Gastrocnemius medialis (tissue), 4 donors: ENCODE data around the gene SMOC2. TPM values are rescaled to one million over a fixed set of nuclear protein-coding genes. Genes with fewer than 3 reads are reported as not detected.

Experiments
- ATAC-seq, 2 donors: fragments of 150-250 bp; one replicate each; pipeline ENCODE4 v1.9.1; 2016
- DNase-seq, 2 donors: peaks; one replicate each; pipeline ENCODE4 v3.0.0-alpha.2; 2019
- H3K27ac ChIP-seq, 4 donors: fragments of 200-600 bp; sonication (generic); 1 replicate in 1 of 4; 2 replicates in 3 of 4; pipeline ENCODE4 v1.5.1; 2016 to 2018; ENCODE audit warnings: mild to moderate bottlenecking in 2 of 4, moderate library complexity in 1 of 4
- H3K27me3 ChIP-seq, 3 donors: fragments of 200-600 bp; sonication (generic) in 2 of 3; 1 replicate in 1 of 3; 2 replicates in 2 of 3; pipeline versions ENCODE4 v1.5.1 to v1.6.0; 2016 to 2019; ENCODE audit warnings: mild to moderate bottlenecking in 1 of 3, moderate library complexity in 1 of 3
- H3K36me3 ChIP-seq, 2 donors: fragments of 200-600 bp; sonication (generic) in 1 of 2; one replicate each; pipeline ENCODE4 v1.5.1; 2017 to 2018
- H3K4me1 ChIP-seq, 2 donors: fragments of 200-600 bp; sonication (generic) in 1 of 2; one replicate each; pipeline ENCODE4 v1.5.1; 2016 to 2017; ENCODE audit warnings: mild to moderate bottlenecking in 2 of 2
- H3K4me3 ChIP-seq, 4 donors: fragments of 200-600 bp; sonication (generic) in 3 of 4; 1 replicate in 1 of 4; 2 replicates in 3 of 4; pipeline ENCODE4 v1.5.1; 2016 to 2019; ENCODE audit warnings: mild to moderate bottlenecking in 2 of 4
- H3K9me3 ChIP-seq, 3 donors: fragments of 200-600 bp; sonication (generic) in 2 of 3; 1 replicate in 1 of 3; 2 replicates in 2 of 3; pipeline ENCODE4 v1.5.1; 2016 to 2019
- POLR2A ChIP-seq, 2 donors: fragments of 450-650 bp; IDR thresholded peaks; one replicate each; pipeline ENCODE4 v1.6.1; 2017; ENCODE audit warnings: antibody characterized with exemption in 2 of 2, mild to moderate bottlenecking in 2 of 2, moderate library complexity in 2 of 2
- in situ Hi-C, 4 donors: fragments of 200-750 bp; cut with MboI; loops; one replicate each; pipeline versions ENCODE4 v1.15.0 to v1.8.0; 2017; ENCODE audit warnings: low sequenced_read_pairs in 4 of 4
- intact Hi-C: fragments of 100-400 bp; cut with DNase I; formaldehyde crosslinking; loops from one replicate; pipeline ENCODE4 v1.15.1; 2023; ENCODE audit warnings: low total_unique reads
- total RNA-seq, 4 donors: library from RNA; depleted of rRNA; stranded (reverse); fragments of >200 nt; gene quantifications; one replicate each; pipeline versions ENCODE4 v1.1.0 to v1.2.3, GENCODE V29; 2016
- TF ChIP-seq, protein P1 (sequence below), 5 experiments: fragments of 450-650 bp in 3 of 5; fragments of 200-600 bp in 2 of 5; sonication (generic) in 2 of 5; IDR thresholded peaks in 4 of 5; conservative IDR thresholded peaks in 1 of 5; 1 replicate in 4 of 5; 2 replicates in 1 of 5; pipeline ENCODE4 v1.5.1; 2016 to 2019; ENCODE audit warnings: antibody characterized with exemption in 5 of 5, mild to moderate bottlenecking in 3 of 5, moderate library complexity in 3 of 5

Gene SMOC2
- total RNA-seq, 4 donors from 2014 or later: 7.2 to 34.4 (median 16.5) TPM

DNA sequence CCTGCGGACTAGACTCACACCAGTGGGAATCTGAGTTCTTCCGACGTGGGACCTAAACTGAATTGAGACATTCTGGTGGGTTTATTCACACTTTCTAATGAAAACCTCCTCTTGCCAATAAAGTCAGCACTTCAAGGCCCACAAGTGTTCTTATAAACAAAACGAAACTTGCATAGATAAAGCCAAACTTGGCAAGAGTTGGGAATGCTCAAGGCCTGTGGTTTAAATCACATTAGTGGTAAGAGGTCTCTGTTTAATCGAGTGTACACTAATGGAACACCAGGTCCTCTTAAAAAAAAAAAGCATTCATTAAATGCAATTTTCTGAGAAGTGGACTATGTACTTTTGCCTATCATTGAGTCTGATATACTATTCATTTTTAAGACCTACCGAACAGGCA, 143.3 kb downstream of the SMOC2 start:
- intact Hi-C loops (no loop called here), in situ Hi-C loops (no loop called here)
- no peak overlapping the region for H3K4me3 ChIP-seq
- DNase-seq (no peak), ATAC-seq (no peak)
- no peaks in the 10 kb centered on the region for H3K4me1 ChIP-seq
- H3K27me3 ChIP-seq: peaks cover 0 to 5% (median 0%) of the 10 kb centered on the region in 3 donors
- no peaks in the 10 kb centered on the region for H3K36me3 ChIP-seq
- TF ChIP-seq POLR2A (IDR thresholded peaks at IDR 0.05): no peak
- TF ChIP-seq, protein P1, sequence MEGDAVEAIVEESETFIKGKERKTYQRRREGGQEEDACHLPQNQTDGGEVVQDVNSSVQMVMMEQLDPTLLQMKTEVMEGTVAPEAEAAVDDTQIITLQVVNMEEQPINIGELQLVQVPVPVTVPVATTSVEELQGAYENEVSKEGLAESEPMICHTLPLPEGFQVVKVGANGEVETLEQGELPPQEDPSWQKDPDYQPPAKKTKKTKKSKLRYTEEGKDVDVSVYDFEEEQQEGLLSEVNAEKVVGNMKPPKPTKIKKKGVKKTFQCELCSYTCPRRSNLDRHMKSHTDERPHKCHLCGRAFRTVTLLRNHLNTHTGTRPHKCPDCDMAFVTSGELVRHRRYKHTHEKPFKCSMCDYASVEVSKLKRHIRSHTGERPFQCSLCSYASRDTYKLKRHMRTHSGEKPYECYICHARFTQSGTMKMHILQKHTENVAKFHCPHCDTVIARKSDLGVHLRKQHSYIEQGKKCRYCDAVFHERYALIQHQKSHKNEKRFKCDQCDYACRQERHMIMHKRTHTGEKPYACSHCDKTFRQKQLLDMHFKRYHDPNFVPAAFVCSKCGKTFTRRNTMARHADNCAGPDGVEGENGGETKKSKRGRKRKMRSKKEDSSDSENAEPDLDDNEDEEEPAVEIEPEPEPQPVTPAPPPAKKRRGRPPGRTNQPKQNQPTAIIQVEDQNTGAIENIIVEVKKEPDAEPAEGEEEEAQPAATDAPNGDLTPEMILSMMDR (IDR thresholded peaks at IDR 0.05 in 4 of 5, conservative IDR thresholded peaks at IDR 0.05 in 1 of 5): no peak
- H3K27ac ChIP-seq: no peak overlapping the region
- H3K9me3 ChIP-seq: no peaks in the 10 kb centered on the region

DNA sequence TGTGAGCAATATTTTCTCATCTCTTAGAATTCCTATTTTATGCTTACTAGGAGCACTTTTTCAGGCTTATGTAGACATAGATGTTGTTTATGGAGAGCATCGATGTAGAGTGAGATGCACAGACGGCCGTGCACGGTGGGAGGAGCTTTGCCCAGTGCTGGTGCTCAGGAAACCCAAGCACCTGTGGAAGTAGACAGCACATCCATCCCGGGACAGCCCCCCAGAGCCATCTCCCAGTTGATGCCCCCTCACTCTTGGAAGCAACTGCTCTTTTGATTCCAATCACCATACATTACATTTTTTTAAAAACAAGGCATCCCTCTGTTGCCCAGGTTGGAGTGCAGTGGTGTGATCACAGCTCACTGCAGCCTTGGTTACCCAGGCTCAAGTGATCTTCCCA, 143.7 kb downstream of the SMOC2 start:
- DNase-seq: no peak
- no peaks in the 10 kb centered on the region for H3K9me3 ChIP-seq
- peaks cover 0 to 5% (median 0%) of the 10 kb centered on the region in 3 donors for H3K27me3 ChIP-seq
- no peak for ATAC-seq
- H3K4me3 ChIP-seq: no peak overlapping the region
- no peaks in the 10 kb centered on the region for H3K36me3 ChIP-seq
- TF ChIP-seq, protein P1 (IDR thresholded peaks at IDR 0.05 in 4 of 5, conservative IDR thresholded peaks at IDR 0.05 in 1 of 5): no peak
- TF ChIP-seq POLR2A (IDR thresholded peaks at IDR 0.05): no peak
- intact Hi-C loops: no loop called here
- H3K27ac ChIP-seq: no peak overlapping the region
- no peaks in the 10 kb centered on the region for H3K4me1 ChIP-seq
- in situ Hi-C loops: no loop called here

DNA sequence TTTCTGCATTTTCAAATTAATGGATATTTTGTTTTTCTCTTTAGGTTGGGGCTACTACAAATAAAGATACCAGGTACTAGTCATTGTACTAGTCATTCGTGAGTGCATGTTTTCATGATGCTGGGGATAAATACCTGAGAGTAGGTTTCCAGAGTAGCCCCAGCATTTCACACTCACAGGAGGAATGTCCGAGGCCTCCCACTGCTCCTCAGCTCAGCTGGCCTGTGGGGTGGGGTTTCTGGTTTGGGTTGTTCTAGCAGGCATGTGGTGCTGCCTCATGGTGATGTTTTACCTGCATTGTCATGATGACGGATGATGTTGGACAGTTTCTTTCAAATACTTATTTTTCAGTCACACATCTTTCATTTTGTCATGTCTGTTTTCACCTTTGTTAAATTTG, 144.5 kb downstream of the SMOC2 start:
- no peak overlapping the region for H3K4me3 ChIP-seq
- H3K27me3 ChIP-seq: peaks cover 0 to 5% (median 0%) of the 10 kb centered on the region in 3 donors
- intact Hi-C loops: no loop called here
- no peaks in the 10 kb centered on the region for H3K4me1 ChIP-seq
- no peaks in the 10 kb centered on the region for H3K9me3 ChIP-seq
- no peak for DNase-seq
- no peak overlapping the region for H3K27ac ChIP-seq
- in situ Hi-C loops: no loop called here
- H3K36me3 ChIP-seq: no peaks in the 10 kb centered on the region
- no peak for ATAC-seq
- TF ChIP-seq POLR2A (IDR thresholded peaks at IDR 0.05): no peak
- TF ChIP-seq, protein P1 (IDR thresholded peaks at IDR 0.05 in 4 of 5, conservative IDR thresholded peaks at IDR 0.05 in 1 of 5): no peak

DNA sequence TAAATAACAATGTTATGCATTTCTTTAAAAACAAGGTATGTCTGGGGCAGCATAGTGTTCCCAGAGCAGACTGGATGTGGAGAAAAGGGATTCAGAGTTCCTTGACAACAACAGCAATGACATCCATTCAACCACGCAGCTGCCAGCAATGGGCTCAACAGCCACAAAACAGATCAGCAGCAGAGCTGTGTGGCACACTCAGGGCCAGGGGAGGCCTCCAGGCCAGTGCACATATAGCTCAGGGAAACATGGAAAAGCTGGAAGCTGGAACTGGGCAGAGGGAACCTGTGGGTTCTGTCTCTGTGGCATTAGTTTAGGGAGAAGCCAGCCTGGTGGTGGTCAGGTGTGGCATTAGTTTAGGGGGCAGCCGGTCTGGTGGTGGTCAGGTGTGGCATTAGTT, 148.3 kb downstream of the SMOC2 start:
- ATAC-seq: no peak
- Histone ChIP-seq H3K27me3 (peaks cover 0 to 2% (median 0%) of the 10 kb centered on the region in 3 donors), H3K27ac (no peak overlapping the region), H3K4me1 (no peaks in the 10 kb centered on the region), H3K4me3 (no peak overlapping the region), H3K36me3 (no peaks in the 10 kb centered on the region), H3K9me3 (no peaks in the 10 kb centered on the region)
- no peak for DNase-seq
- intact Hi-C loops (no loop called here), in situ Hi-C loops (no loop called here)
- TF ChIP-seq POLR2A (IDR thresholded peaks at IDR 0.05): no peak
- TF ChIP-seq, protein P1 (IDR thresholded peaks at IDR 0.05 in 4 of 5, conservative IDR thresholded peaks at IDR 0.05 in 1 of 5): no peak

DNA sequence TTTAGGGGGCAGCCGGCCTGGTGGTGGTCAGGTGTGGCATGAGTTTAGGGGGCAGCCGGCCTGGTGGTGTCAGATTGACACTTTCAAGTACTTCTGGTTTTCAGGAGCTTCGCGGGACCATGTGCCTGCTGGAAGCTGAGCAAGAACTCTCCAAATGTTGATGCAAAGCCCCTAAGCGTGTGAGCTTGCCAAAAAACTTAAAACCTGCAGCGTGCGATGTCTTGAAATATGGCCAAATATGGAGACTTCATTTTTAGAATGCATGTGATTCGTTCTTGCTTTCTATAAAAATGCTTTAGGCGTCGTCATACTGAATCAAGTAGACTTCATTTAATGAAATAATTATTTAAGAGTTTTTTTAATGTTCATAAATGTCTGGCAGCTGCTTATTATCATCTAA, 149.4 kb downstream of the SMOC2 start:
- H3K27me3 ChIP-seq: peaks cover 0 to under 1% (median 0%) of the 10 kb centered on the region in 3 donors
- no peaks in the 10 kb centered on the region for H3K4me1 ChIP-seq
- ATAC-seq: no peak
- no peaks in the 10 kb centered on the region for H3K9me3 ChIP-seq
- DNase-seq: no peak
- in situ Hi-C loops: no loop called here
- intact Hi-C loops: no loop called here
- no peak overlapping the region for H3K27ac ChIP-seq
- no peak overlapping the region for H3K4me3 ChIP-seq
- no peaks in the 10 kb centered on the region for H3K36me3 ChIP-seq
- TF ChIP-seq, protein P1 (IDR thresholded peaks at IDR 0.05 in 4 of 5, conservative IDR thresholded peaks at IDR 0.05 in 1 of 5): no peak
- TF ChIP-seq POLR2A (IDR thresholded peaks at IDR 0.05): no peak
